GM12874 (cell line): ENCODE data around the gene AQP1.

Experiments
- TF ChIP-seq, protein P1 (sequence below): IDR thresholded peaks from 2 replicates; pipeline ENCODE4 v1.5.1; 2011; ENCODE audit warnings: low read depth, mild to moderate bottlenecking, control low read depth, low read length, moderate library complexity; ENCODE audit not compliant: insufficient read depth

AQP1 gene

GRCh38 chr7:30916767-30917166 is 5.1 kb downstream of the AQP1 start:
- TF ChIP-seq, protein P1, sequence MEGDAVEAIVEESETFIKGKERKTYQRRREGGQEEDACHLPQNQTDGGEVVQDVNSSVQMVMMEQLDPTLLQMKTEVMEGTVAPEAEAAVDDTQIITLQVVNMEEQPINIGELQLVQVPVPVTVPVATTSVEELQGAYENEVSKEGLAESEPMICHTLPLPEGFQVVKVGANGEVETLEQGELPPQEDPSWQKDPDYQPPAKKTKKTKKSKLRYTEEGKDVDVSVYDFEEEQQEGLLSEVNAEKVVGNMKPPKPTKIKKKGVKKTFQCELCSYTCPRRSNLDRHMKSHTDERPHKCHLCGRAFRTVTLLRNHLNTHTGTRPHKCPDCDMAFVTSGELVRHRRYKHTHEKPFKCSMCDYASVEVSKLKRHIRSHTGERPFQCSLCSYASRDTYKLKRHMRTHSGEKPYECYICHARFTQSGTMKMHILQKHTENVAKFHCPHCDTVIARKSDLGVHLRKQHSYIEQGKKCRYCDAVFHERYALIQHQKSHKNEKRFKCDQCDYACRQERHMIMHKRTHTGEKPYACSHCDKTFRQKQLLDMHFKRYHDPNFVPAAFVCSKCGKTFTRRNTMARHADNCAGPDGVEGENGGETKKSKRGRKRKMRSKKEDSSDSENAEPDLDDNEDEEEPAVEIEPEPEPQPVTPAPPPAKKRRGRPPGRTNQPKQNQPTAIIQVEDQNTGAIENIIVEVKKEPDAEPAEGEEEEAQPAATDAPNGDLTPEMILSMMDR = no peak

DNA sequence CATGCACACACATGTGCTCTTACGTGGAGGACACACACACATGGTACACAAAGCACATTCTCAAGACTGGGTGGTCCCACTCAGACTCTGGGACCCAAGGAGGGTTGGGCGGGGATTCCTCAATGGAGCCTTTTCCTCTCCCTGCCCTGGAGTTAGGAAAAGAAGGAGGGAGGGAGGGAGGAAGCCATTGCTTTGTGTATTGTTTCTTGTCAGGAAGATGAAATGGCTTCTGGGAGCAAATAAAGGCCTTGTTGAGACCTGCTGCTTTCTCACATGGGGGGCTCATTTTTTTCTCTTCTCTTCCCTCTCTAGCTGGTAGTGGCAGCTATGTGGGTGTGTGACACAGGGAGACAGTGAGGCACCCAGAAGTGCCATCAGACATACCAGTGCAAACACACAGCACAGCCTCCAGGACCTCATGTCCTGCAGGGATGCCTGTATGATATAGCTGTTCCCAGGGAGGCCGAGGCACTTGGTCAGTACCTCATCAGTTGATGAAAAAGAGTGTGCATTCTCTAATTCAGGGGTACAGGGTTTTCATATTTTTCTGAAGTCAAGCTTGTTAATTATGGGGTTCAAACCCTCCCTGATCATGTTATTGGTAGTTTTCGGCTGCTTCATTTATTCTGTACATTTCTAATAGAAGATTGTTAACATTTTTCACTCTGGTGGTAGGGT is 5.7 kb downstream of the AQP1 start:
- TF ChIP-seq, protein P1 = no peak

- TF ChIP-seq, protein P1 = no peak
Observed at GRCh38 chr7:30918676-30919075, 7.0 kb downstream of the AQP1 start.

DNA sequence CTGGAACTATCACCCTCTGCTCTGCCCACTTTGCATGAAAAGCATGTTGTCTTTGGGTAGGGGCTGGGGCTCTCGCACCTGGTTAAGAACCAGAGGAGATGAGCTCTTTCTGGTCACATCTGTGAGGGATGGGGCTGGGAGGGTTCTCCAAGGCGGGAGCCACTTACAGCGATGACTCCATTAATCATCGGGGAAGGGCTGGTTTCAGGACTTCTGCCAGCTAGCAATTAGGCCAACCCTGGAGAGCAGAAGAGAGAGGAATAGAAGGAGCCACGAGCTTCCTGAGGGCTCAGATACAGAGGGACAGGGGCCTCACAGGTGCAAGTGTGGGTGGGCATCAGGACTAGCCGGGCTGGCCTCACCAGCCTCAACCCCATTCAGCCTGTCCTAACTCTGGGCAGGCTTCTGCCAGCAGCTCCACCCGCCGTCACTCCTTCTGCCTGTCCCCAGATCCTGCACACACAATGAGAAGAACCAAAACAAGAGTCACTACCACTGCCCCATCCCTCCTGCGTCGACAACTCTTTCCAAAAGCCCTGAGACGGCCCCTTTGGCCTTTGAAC is 8.4 kb downstream of the AQP1 start:
- TF ChIP-seq, protein P1 = no peak

DNA sequence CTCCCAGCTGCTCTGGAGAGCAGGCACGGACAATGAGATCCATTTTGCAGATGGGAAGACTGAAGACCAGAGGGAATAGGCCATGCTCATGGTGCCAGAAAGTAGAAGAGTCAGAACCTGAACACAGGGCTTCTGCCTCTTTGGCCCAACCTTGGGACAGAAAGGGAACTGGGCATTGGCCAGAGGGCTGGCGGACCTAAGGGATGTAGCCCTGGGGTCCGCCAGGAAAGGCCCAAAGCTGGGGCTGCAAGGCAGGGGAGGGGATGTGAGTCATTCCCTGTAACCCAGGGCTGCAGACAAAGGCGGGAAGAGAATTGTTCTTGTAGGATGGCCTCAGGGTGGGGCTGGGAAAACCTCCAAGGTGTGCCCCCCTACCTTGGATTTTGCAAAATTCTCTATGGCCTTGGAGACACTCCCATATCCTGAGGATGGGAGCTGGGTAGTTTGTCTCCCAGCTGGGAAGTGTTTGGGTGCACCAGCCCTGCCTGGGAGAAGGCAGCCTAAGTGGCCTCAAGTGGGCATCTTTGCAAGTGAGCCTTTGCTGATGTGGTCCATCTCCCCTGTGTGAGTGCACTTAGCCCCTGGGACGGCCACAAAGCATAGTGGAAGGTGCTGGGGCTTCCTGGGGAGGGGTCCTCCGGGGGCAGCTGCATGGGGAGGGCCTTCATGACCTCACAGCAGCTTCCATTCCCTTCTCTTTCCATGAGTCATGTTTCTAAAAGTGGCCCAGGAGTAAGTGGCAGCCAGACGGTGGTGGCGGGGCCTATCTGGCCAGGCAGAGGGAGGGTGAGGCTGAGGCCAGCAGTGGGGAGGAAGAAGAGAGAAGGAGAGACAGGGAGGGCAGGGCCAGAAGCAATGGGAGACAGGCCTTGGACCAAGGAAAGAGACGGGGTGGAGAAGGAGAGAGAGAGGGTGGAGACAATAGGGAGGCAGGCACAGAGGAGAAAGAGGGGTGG is 9.2 kb downstream of the AQP1 start:
- TF ChIP-seq, protein P1 = no peak

- TF ChIP-seq, protein P1 = no peak
Observed at GRCh38 chr7:30921540-30922401, 10.1 kb downstream of the AQP1 start.
